ENCODE measurements around the gene NUDT14.

NUDT14 gene

GRCh38 chr14:105196265-105196960, 15.3 kb upstream of the NUDT14 start:
- no peak for DNase-seq

GRCh38 chr14:105195522-105196264, 14.6 kb upstream of the NUDT14 start:
- DNase-seq: no peak

- DNase-seq: no peak
These were observed 13.9 kb upstream of the NUDT14 start for GRCh38 chr14:105195051-105195450.

GRCh38 chr14:105193916-105194782, 13.0 kb upstream of the NUDT14 start:
- DNase-seq: no peak

GRCh38 chr14:105192866-105193731, 12.0 kb upstream of the NUDT14 start:
- DNase-seq: no peak

GRCh38 chr14:105187935-105188524, 6.9 kb upstream of the NUDT14 start:
- no peak for DNase-seq

- DNase-seq: no peak
These were observed 6.0 kb upstream of the NUDT14 start for GRCh38 chr14:105187116-105187515.

GRCh38 chr14:105185973-105186372, 4.9 kb upstream of the NUDT14 start:
- no peak for DNase-seq

- DNase-seq: no peak
These were observed 3.9 kb upstream of the NUDT14 start for GRCh38 chr14:105185001-105185400.

- no peak for DNase-seq
These were observed 3.3 kb upstream of the NUDT14 start for GRCh38 chr14:105184461-105184860.

- DNase-seq: no peak
These were observed 1.3 kb upstream of the NUDT14 start for GRCh38 chr14:105182296-105183020.

GRCh38 chr14:105181549-105182295, 610 bp upstream of the NUDT14 start:
- DNase-seq: no peak

GRCh38 chr14:105179191-105179590, 1.9 kb downstream of the NUDT14 start:
- DNase-seq: no peak

GRCh38 chr14:105178868-105179140, 2.3 kb downstream of the NUDT14 start:
- DNase-seq: no peak

- DNase-seq: no peak
These were observed 2.8 kb downstream of the NUDT14 start for GRCh38 chr14:105178069-105178867.

GRCh38 chr14:105177082-105177481, 4.0 kb downstream of the NUDT14 start:
- DNase-seq: no peak

- no peak for DNase-seq
These were observed 4.6 kb downstream of the NUDT14 start for GRCh38 chr14:105176513-105176912.

- peak; percentile 52 to 56 for DNase-seq
These were observed 6.9 kb downstream of the NUDT14 start for GRCh38 chr14:105173901-105174894.

GRCh38 chr14:105173145-105173544, 8.0 kb downstream of the NUDT14 start:
- DNase-seq: no peak

Data from activated T-cell treated with anti-CD3 and anti-CD28 coated beads, Interleukin-2, amount 50 U/mL, for 48 hours (primary cell).